Measurements from ENCODE around the gene FRMPD4. TPM values are rescaled to one million over a fixed set of nuclear protein-coding genes. Genes with fewer than 3 reads are reported as not detected.

The FRMPD4 gene
- total RNA-seq, 1 experiment from 2014 or later, result 0.24 TPM

GRCh38 chrX:12245650-12246645, 107.7 kb downstream of the FRMPD4 start:
- peaks cover 1% of the 10 kb centered on the region; the same call in 1 of the 2 replicates for H3K27me3 Mint-ChIP-seq (ENCODE audit: low read depth)
- Histone ChIP-seq H2BK120ac (ENCODE audit: low read depth, low read length, poor library complexity, severe bottlenecking) (no peak overlapping the region), H3K27me3 (ENCODE audit: insufficient read depth, low read length) (no peaks in the 10 kb centered on the region), H4K91ac (ENCODE audit: insufficient read length, low read depth, low read length) (no peak overlapping the region), H3K18ac (ENCODE audit: insufficient read length, low read depth, low read length) (no peak overlapping the region), H3T11ph (ENCODE audit: low read length) (no peak overlapping the region), H2AFZ (ENCODE audit: low read length) (no peak overlapping the region), H3K23ac (ENCODE audit: insufficient read length, low read depth, low read length) (no peak overlapping the region), H4K8ac (replicated peaks; ENCODE audit: insufficient read length, low read depth, low read length) (no peak overlapping the region), H4K5ac (ENCODE audit: insufficient read length, low read depth, low read length) (no peak overlapping the region), H3K79me2 (ENCODE audit: insufficient read depth, low read length) (no peaks in the 10 kb centered on the region), H3K9ac (ENCODE audit: extremely low read depth, insufficient read length, low read length) (no peak overlapping the region), H4K20me1 (ENCODE audit: control insufficient read depth, insufficient read depth, insufficient read length) (no peaks in the 10 kb centered on the region), H3K56ac (ENCODE audit: insufficient read length, low read depth, low read length) (no peak overlapping the region), H3K4me1 (ENCODE audit: insufficient read depth, low read length) (no peaks in the 10 kb centered on the region), H3K23me2 (ENCODE audit: insufficient read length, low read depth, low read length, poor library complexity, severe bottlenecking) (no peaks in the 10 kb centered on the region), H2BK20ac (ENCODE audit: low read depth, low read length, poor library complexity, severe bottlenecking) (no peak overlapping the region), H2BK5ac (ENCODE audit: insufficient read length, low read length) (no peak overlapping the region), H3K27ac (ENCODE audit: insufficient read length, low read depth, low read length) (no peak overlapping the region), H2AK5ac (ENCODE audit: insufficient read length, low read length) (no peak overlapping the region), H2BK15ac (ENCODE audit: low read depth, low read length) (no peak overlapping the region), H3K9me3 (ENCODE audit: control insufficient read depth, low read depth, low read length) (no peaks in the 10 kb centered on the region), H3K79me1 (ENCODE audit: insufficient read depth, low read depth, low read length, poor library complexity, severe bottlenecking) (no peaks in the 10 kb centered on the region), H3K4ac (ENCODE audit: low read depth, low read length) (no peak overlapping the region), H2BK12ac (ENCODE audit: insufficient read length, low read depth, low read length) (no peak overlapping the region), H3K14ac (ENCODE audit: insufficient read depth, low read length) (no peak overlapping the region), H3K4me2 (ENCODE audit: insufficient read depth, insufficient read length, low read length) (no peak overlapping the region)
- DNase-seq, result no peak
- H3K9me3 Mint-ChIP-seq, result peaks cover 54 to 64% of the 10 kb centered on the region in 2 experiments
- H3K36me3 Mint-ChIP-seq (ENCODE audit: insufficient read depth in 1 of 3, low read depth in 3 of 3), result no peaks in the 10 kb centered on the region
- H3K27ac Mint-ChIP-seq, result no peak overlapping the region
- no peak for TF ChIP-seq CTCF (conservative IDR thresholded peaks at IDR 0.05)
- H3K4me1 Mint-ChIP-seq, result peaks cover 5 to 7% of the 10 kb centered on the region in 2 experiments; a peak in 3 of 4 replicates
- WGBS (ENCODE audit: extremely low coverage, insufficient read length, low lambda C conversion rate), result no CpG with 5 or more reads among the region's 5 CpGs
- no peak overlapping the region for H3K4me3 Mint-ChIP-seq

All from H9 (cell line).